Stimulated activated CD4-positive, alpha-beta T cell treated with anti-CD3 and anti-CD28 coated beads, TNF-alpha, amount 100 ng/mL, for 1 hour (primary cell): ENCODE results near the gene SNX6.
"Not testable (repeated sequence)": the region's sequence is repeated elsewhere in the genome, so short reads cannot be mapped to it uniquely, and the experiment has no call there.

Experiments
- DNase-seq, 3 donors: peaks; one replicate each; pipeline ENCODE4 v3.0.0-alpha.2; 2020; ENCODE audit warnings: low read depth in 3 of 3, low spot score in 1 of 3

Gene SNX6

DNA sequence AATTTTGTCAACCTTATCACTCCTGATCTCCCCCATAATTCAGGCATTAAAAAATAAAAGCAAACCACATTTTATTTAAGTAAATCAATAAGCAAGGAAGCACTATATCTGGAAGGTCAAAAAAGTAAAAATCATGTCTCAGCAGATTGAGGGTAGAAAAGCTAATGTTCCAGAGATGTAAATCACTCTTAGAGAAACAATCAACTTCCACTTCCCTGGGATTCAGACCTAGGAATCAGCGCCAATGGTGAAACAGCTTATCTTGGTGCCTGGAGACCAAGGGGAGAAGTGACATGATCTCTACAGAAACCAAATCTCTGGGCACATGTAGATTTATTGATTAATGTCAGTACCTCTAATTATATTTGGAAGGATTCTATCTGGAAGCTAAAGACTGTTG, 10.9 kb upstream of the SNX6 start:
- DNase-seq, result no peak

DNA sequence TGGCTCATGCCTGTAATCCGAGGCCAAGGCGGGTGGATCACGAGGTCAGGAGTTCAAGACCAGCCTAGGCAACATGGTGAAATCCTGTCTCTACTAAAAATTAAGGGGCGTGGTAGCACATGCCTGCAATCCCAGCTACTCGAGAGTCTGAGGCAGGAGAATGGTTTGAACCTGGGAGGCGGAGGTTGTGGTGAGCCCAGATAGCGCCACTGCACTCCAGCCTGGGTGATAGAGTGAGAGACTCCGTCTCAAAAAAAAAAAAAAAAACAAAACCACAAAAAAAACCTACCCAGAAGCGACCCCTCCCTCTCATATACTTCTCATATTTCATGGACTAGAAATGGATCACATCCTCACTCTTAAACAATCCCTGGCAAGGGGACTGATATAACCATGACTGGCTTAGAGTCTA, 4.4 kb upstream of the SNX6 start:
- DNase-seq, result not testable (repeated sequence)

DNA sequence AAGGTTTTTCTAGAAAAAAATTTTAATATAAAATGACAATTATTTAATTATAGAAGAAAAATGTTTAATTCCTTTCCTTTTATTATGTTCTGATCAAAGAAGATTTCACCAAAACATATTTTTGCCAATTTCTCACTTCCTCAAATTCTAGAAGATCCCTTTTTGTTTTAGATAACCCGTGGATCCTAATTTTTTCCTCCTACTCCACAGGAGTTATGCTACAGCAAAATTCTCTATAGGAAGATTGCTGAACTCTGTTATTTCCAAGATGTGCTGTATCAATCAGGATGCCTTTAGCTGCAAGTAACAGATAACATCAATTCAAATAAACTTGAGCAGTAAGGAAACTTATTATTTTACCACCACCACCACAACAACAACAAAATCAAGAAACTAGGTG, 3.8 kb upstream of the SNX6 start:
- no peak for DNase-seq

DNA sequence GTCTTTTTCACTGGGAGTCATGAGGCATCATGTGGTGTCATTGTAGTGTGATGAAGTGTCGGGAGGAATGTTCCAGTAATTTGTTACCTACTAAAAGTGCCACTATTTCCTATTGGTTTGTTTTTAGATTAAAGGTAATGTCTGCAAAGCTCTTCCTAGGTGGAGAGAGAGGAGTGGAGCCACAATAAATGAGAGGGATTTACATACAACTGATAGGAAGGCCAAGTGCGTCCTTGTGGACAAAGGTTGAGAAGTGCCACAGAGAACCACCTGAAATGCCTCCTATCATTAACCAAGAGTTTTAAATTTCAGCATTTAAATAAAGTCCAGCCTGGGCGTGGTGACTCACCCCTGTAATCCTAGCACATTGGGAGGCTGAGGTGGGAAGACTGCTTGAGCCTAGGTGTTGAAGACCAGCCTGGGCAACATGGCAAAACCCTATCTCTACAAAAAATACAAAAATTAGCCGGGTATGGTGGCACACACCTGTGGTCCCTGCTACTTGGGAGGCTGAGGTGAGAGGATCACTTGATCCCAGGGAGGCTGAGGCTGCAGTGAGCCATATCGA, 2.5 kb upstream of the SNX6 start:
- DNase-seq, result no peak

- no peak for DNase-seq
Observed at GRCh38 chr14:34629344-34629656, 648 bp downstream of the SNX6 start.

DNA sequence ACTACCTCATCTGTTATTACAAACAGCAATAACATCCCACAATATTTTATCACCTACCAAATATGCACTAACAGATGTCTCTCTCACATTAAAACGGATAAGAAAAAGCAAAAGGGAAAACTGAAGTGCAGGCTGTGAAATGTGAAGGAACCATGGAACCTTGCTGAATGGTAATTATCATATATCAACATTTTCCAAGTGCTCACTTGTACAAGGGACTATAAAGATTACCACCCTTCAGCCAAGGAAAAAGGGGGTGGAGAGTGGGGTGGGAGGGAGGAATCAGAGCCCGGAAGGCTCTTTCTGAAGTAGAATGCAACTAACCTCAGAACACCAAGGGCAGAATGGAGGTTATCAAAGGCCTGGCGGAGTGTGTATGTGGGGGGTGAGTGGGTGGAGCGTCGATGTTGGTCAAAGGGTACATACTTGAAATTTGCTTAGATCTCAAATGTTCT, 1.2 kb downstream of the SNX6 start:
- no peak for DNase-seq

GRCh38 chr14:34623506-34623905, 6.4 kb downstream of the SNX6 start:
- DNase-seq, result no peak

DNA sequence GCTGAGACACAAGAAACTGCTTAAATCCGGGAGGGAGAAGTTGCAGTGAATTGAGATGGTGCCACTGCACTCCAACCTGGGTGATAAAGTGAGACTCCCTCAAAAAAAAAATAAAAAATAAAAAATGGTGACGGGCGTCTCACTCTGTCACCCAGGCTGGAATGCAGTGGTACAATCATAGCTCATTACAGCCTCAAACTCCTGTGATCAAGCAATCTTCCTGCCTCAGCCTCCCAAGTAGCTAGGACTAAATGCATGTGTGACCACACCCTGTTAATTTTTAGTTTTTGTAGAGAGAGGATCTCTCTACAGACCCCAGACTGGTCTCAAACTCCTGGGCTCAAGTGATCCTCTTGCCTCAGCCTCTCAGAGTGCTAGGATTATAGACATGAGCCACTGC, 9.1 kb downstream of the SNX6 start:
- DNase-seq, result no peak

- no peak for DNase-seq
Observed at GRCh38 chr14:34620115-34620514, 9.8 kb downstream of the SNX6 start.

- DNase-seq, result no peak
Observed at GRCh38 chr14:34619471-34619870, 10.5 kb downstream of the SNX6 start.

GRCh38 chr14:34616360-34616759, 13.6 kb downstream of the SNX6 start:
- no peak for DNase-seq

GRCh38 chr14:34615507-34615906, 14.4 kb downstream of the SNX6 start:
- no peak for DNase-seq

GRCh38 chr14:34614638-34615037, 15.3 kb downstream of the SNX6 start:
- DNase-seq, result no peak

GRCh38 chr14:34610101-34610500, 19.8 kb downstream of the SNX6 start:
- DNase-seq, result no peak

DNA sequence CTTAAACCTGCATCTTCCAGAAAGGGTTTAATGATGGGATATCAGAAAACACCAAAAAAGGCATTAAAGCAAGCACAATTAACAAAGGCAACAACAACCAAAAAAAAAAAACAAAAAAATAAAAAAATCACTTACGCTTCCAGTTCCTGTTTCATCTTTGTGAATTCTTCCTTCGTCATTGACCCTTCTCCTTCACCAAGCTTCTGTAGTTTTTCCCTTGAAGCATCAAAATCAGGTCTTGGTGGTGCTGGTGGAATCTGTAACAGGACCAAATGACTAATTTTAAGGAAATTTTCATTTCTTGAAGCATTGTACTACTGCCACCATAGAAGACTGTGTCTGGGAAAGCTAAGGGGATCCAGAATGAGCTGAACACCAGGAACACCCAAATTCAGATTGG, 24.5 kb downstream of the SNX6 start:
- no peak for DNase-seq

DNA sequence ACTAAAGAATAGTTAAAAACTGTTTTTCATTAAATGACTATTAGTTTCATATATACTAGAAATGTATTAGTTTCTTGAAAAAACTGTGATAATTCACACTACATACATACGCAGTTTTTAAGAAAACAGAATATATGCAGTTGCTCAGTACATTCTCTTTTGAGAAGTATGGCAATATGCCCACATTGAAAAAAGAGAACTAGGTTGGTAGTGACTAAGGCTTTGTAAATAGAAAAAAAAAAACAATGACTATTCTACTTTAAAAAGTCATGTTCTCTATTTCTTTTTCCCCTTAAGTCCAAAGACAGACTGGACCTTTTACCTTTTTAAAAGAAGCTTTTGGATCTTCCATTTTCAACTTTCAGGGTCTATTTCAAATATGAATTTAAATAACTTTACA, 25.0 kb downstream of the SNX6 start:
- no peak for DNase-seq

DNA sequence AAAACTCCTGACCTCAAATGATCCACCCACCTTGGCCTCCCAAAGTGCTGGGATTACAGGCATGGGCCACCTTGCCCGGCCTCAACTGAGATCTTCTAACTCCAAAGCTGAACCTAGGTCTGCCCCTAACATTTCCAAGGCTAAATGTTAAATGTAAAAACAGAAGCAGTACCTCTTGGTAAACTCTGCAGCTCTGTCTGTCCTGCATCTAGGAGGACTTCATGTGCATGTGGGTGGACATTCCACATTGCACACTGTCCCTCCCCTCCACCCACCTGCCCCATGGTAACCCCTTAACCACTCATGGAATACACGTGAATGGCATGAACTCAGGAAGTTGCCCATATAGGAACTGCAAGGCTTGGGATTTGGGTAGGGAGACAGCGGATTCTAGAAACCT, 33.1 kb downstream of the SNX6 start:
- DNase-seq, result no peak

DNA sequence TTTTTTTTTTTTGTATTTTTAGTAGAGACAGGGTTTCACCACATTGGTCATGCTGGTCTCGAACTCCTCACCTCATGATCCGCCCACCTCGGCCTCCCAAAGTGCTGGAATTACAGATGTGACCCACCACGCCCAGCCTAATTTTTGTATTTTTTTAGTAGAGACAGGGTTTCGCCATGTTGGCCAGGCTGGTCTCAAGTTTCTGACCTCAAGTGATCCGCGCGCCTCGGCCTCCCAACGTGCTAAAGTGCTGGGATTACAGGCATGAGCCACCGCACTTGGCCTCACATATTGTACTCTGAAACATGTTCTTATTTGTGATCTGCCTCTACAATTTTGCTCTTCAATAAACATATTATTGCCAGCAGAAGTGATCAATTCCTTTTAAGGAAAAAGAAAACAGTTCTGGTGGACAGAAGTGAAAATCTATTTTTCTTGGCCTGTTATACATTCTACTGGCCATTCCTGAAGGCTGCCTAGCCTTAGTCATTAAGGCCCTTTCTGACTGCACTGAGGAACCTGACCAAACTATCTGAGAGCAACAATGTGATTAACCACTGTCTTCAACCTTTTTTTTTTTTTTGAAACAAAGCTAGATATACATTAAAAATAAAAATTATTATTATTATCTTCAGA, 36.1 kb downstream of the SNX6 start:
- no peak for DNase-seq

GRCh38 chr14:34592623-34593022, 37.3 kb downstream of the SNX6 start:
- DNase-seq, result no peak

GRCh38 chr14:34583525-34583924, 46.4 kb downstream of the SNX6 start:
- DNase-seq, result no peak

- no peak for DNase-seq
Observed at GRCh38 chr14:34582117-34582680, 47.7 kb downstream of the SNX6 start.

GRCh38 chr14:34580381-34580780, 49.6 kb downstream of the SNX6 start:
- DNase-seq, result no peak

GRCh38 chr14:34571771-34572170, 58.2 kb downstream of the SNX6 start:
- no peak for DNase-seq
